ENCODE measurements around the gene IL1RAP.

The IL1RAP gene

GRCh38 chr3:190671658-190672057 lies 157.8 kb downstream of the IL1RAP start:
- TF ChIP-seq CTCF (IDR thresholded peaks at IDR 0.05; ENCODE audit: insufficient read depth, low read length) (no peak), GABPA (IDR thresholded peaks at IDR 0.05; ENCODE audit: low read depth) (no peak), POLR2AphosphoS5 (IDR thresholded peaks at IDR 0.05; ENCODE audit: low read depth) (no peak), SPI1 (IDR thresholded peaks at IDR 0.05; ENCODE audit: borderline replicate concordance, low read depth) (no peak)
- TF ChIP-seq, protein P1, sequence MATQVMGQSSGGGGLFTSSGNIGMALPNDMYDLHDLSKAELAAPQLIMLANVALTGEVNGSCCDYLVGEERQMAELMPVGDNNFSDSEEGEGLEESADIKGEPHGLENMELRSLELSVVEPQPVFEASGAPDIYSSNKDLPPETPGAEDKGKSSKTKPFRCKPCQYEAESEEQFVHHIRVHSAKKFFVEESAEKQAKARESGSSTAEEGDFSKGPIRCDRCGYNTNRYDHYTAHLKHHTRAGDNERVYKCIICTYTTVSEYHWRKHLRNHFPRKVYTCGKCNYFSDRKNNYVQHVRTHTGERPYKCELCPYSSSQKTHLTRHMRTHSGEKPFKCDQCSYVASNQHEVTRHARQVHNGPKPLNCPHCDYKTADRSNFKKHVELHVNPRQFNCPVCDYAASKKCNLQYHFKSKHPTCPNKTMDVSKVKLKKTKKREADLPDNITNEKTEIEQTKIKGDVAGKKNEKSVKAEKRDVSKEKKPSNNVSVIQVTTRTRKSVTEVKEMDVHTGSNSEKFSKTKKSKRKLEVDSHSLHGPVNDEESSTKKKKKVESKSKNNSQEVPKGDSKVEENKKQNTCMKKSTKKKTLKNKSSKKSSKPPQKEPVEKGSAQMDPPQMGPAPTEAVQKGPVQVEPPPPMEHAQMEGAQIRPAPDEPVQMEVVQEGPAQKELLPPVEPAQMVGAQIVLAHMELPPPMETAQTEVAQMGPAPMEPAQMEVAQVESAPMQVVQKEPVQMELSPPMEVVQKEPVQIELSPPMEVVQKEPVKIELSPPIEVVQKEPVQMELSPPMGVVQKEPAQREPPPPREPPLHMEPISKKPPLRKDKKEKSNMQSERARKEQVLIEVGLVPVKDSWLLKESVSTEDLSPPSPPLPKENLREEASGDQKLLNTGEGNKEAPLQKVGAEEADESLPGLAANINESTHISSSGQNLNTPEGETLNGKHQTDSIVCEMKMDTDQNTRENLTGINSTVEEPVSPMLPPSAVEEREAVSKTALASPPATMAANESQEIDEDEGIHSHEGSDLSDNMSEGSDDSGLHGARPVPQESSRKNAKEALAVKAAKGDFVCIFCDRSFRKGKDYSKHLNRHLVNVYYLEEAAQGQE (IDR thresholded peaks at IDR 0.05; ENCODE audit: insufficient replicate concordance, low read depth), result no peak
- Histone ChIP-seq H3K27ac (replicated peaks) (no peak overlapping the region), H3K4me3 (replicated peaks; ENCODE audit: insufficient read depth, low read length) (no peak overlapping the region), H3K27me3 (ENCODE audit: insufficient read depth, poor library complexity, severe bottlenecking) (no peaks in the 10 kb centered on the region)
- no peak for DNase-seq (ENCODE audit: low read depth in 1 of 2, low spot score in 1 of 2)

GRCh38 chr3:190673148-190673547 lies 159.3 kb downstream of the IL1RAP start:
- Histone ChIP-seq H3K4me3 (replicated peaks; ENCODE audit: insufficient read depth, low read length) (no peak overlapping the region), H3K27me3 (ENCODE audit: insufficient read depth, poor library complexity, severe bottlenecking) (no peaks in the 10 kb centered on the region), H3K27ac (replicated peaks) (no peak overlapping the region)
- DNase-seq (ENCODE audit: low read depth in 1 of 2, low spot score in 1 of 2), result no peak
- no peak for TF ChIP-seq GABPA (IDR thresholded peaks at IDR 0.05; ENCODE audit: low read depth)
- TF ChIP-seq CTCF (IDR thresholded peaks at IDR 0.05; ENCODE audit: insufficient read depth, low read length), result no peak
- TF ChIP-seq SPI1 (IDR thresholded peaks at IDR 0.05; ENCODE audit: borderline replicate concordance, low read depth), result no peak
- no peak for TF ChIP-seq POLR2AphosphoS5 (IDR thresholded peaks at IDR 0.05; ENCODE audit: low read depth)
- TF ChIP-seq, protein P1 (IDR thresholded peaks at IDR 0.05; ENCODE audit: insufficient replicate concordance, low read depth), result no peak

DNA sequence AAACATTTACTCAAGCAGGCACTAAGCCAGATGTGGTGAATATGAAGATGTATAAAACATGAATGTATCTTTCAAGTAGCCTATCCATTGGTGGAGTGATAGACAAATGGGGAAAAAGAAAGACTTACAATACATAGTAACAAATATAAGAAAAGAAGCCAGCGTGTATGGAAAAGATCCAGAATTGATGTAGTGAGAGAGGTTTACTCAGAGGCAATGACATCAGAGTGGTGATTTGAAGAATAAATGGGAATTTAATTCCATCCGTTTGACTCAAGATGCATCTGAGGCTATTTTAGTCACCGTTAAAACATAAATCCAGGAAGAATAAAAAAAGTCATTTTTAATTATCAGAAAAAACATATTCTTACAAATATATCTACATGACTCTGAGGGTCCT lies 162.6 kb downstream of the IL1RAP start:
- TF ChIP-seq SPI1 (IDR thresholded peaks at IDR 0.05; ENCODE audit: borderline replicate concordance, low read depth) (no peak), GABPA (IDR thresholded peaks at IDR 0.05; ENCODE audit: low read depth) (no peak), POLR2AphosphoS5 (IDR thresholded peaks at IDR 0.05; ENCODE audit: low read depth) (no peak), CTCF (IDR thresholded peaks at IDR 0.05; ENCODE audit: insufficient read depth, low read length) (no peak)
- TF ChIP-seq, protein P1 (IDR thresholded peaks at IDR 0.05; ENCODE audit: insufficient replicate concordance, low read depth), result no peak

More for the DNA sequence above, 162.6 kb downstream of the IL1RAP start:
- no peaks in the 10 kb centered on the region for H3K27me3 ChIP-seq (ENCODE audit: insufficient read depth, poor library complexity, severe bottlenecking)
- H3K27ac ChIP-seq (replicated peaks), result no peak overlapping the region
- DNase-seq (ENCODE audit: low read depth in 1 of 2, low spot score in 1 of 2), result no peak
- H3K4me3 ChIP-seq (replicated peaks; ENCODE audit: insufficient read depth, low read length), result no peak overlapping the region
